ENCODE results near the gene NSG1. TPM values are rescaled to one million over a fixed set of nuclear protein-coding genes. Genes with fewer than 3 reads are reported as not detected.

NSG1 gene
- total and polyA plus RNA-seq, 2 of the 8 experiments (the other 6 are each of a cell fraction or from before 2014, with no cell fraction given) = 35.7 to 61.4 TPM

- ChIA-PET CTCF (ENCODE audit: partially characterized antibody) (interaction anchor here (0.9 to 2.2 kb wide), 3 partner anchors 17 to 82 kb away, joined by 3 to 6 read pairs (median 5); no protein-coding TSS in a partner anchor), POLR2A (ENCODE audit: partially characterized antibody) (interaction anchor here (1.1 to 1.2 kb wide), 2 partner anchors 18 to 47 kb away, joined by 3 read pairs; no protein-coding TSS in a partner anchor)
- no peak for TF ChIP-seq SRF (IDR thresholded peaks at IDR 0.05; ENCODE audit: low read depth, low read length)
- no peak for TF ChIP-seq CBX5 (IDR thresholded peaks at IDR 0.05; ENCODE audit: low read depth, low read length)
- no peak for TF ChIP-seq CEBPB (IDR thresholded peaks at IDR 0.05; ENCODE audit: low read depth, low read length)
- no peak for TF ChIP-seq KDM4A (IDR thresholded peaks at IDR 0.05; ENCODE audit: low read depth, low read length, severe bottlenecking)
- TF ChIP-seq NRF1 (IDR thresholded peaks at IDR 0.05; ENCODE audit: low read depth, low read length) = no peak
- no peak for TF ChIP-seq BACH1 (IDR thresholded peaks at IDR 0.05; ENCODE audit: low read length)
- TF ChIP-seq PHF8 (conservative IDR thresholded peaks at IDR 0.05; ENCODE audit: low read depth, low read length) = no peak
- no peak for TF ChIP-seq HDAC6 (IDR thresholded peaks at IDR 0.05; ENCODE audit: low read depth, low read length)
- TF ChIP-seq BRCA1 (IDR thresholded peaks at IDR 0.05; ENCODE audit: low read depth, low read length) = no peak
- no peak for TF ChIP-seq JUND (IDR thresholded peaks at IDR 0.05; ENCODE audit: low read length)
- no peak for TF ChIP-seq SIRT6 (IDR thresholded peaks at IDR 0.05; ENCODE audit: low read length)
- TF ChIP-seq RXRA (IDR thresholded peaks at IDR 0.05; ENCODE audit: insufficient read depth, low read depth, low read length) = no peak
- TF ChIP-seq MAFK (IDR thresholded peaks at IDR 0.05; ENCODE audit: low read depth, low read length) = no peak
- no peak for TF ChIP-seq POLR2AphosphoS5 (IDR thresholded peaks at IDR 0.05; ENCODE audit: low read depth, low read length)
- no peak for TF ChIP-seq MAX (IDR thresholded peaks at IDR 0.05)
- no peak for TF ChIP-seq SAP30 (IDR thresholded peaks at IDR 0.05; ENCODE audit: insufficient read depth, insufficient replicate concordance, low read length)
Observed at GRCh38 chr4:4413373-4413725, 26.4 kb downstream of the NSG1 start.

More at GRCh38 chr4:4413373-4413725, 26.4 kb downstream of the NSG1 start:
- H2BK12ac ChIP-seq (ENCODE audit: low read depth, low read length) = no peak overlapping the region
- no peak overlapping the region for H2AFZ ChIP-seq (ENCODE audit: low read length)
- no peaks in the 10 kb centered on the region; the same call in 1 of the 2 replicates for H3K79me1 ChIP-seq (ENCODE audit: low read depth, low read length)
- H3K4me1 ChIP-seq (replicated peaks in 1 of 4; ENCODE audit: control insufficient read depth in 3 of 4, insufficient read depth in 4 of 4, low read length in 3 of 4) = no peaks in the 10 kb centered on the region
- H3K9me3 ChIP-seq (ENCODE audit: insufficient read depth in 2 of 2, low read depth in 1 of 2, low read length in 1 of 2) = peaks cover 4% of the 10 kb centered on the region in 2 experiments; a peak in 2 of 4 replicates
- no peak overlapping the region for H3K9ac ChIP-seq (replicated peaks in 1 of 4; ENCODE audit: extremely low read depth in 1 of 4, low read depth in 3 of 4, low read length in 3 of 4)
- H4K91ac ChIP-seq (replicated peaks; ENCODE audit: insufficient read length, low read length) = no peak overlapping the region
- DNase-seq (ENCODE audit: low read depth in 1 of 2, low spot score in 2 of 2) (no peak), FAIRE-seq (no peak)
- 93% methylated on average over 10 of the region's 10 CpGs; no CpG with 5 or more reads in 1 of the 2 experiments for WGBS, 2 experiments (ENCODE audit: extremely low coverage in 1 of 2, insufficient coverage in 1 of 2, insufficient read length in 1 of 2, insufficient replicate concordance in 2 of 2, low coverage in 1 of 2, low lambda C conversion rate in 2 of 2, missing lambda C conversion rate in 1 of 2)
- H3K23me2 ChIP-seq (ENCODE audit: low read depth, low read length) = no peaks in the 10 kb centered on the region
- no peaks in the 10 kb centered on the region for H3K79me2 ChIP-seq (ENCODE audit: control insufficient read depth in 1 of 2, insufficient read depth in 2 of 2, low read length in 2 of 2)
- H4K8ac ChIP-seq (ENCODE audit: extremely low read depth, insufficient read depth, low read length) = no peak overlapping the region
- no peak overlapping the region for H2BK15ac ChIP-seq (ENCODE audit: low read length)
- H3K27me3 ChIP-seq (replicated peaks in 1 of 4; ENCODE audit: control insufficient read depth in 3 of 4, extremely low read depth in 1 of 4, insufficient read depth in 3 of 4, low read length in 3 of 4) = no peaks in the 10 kb centered on the region
- no peak overlapping the region for H2BK5ac ChIP-seq (ENCODE audit: low read depth, low read length)
- no peak overlapping the region for H3K23ac ChIP-seq (ENCODE audit: insufficient read length)
- H3K4me3 ChIP-seq (ENCODE audit: extremely low read depth in 1 of 4, insufficient read depth in 2 of 4, low read depth in 3 of 4, low read length in 4 of 4) = no peak overlapping the region
- H2BK120ac ChIP-seq (replicated peaks; ENCODE audit: low read depth, low read length) = no peak overlapping the region
- H3K18ac ChIP-seq (ENCODE audit: extremely low read depth, low read length) = no peak overlapping the region
- H3K36me3 ChIP-seq (ENCODE audit: control insufficient read depth in 2 of 4, insufficient read depth in 4 of 4, low read length in 3 of 4) = peaks cover 0 to 5% (median 1%) of the 10 kb centered on the region in 4 experiments; a peak in 3 of 8 replicates
- peaks cover 0 to 7% of the 10 kb centered on the region in 2 experiments for H4K20me1 ChIP-seq (replicated peaks in 1 of 2; ENCODE audit: control insufficient read depth in 1 of 2, insufficient read depth in 2 of 2, low read length in 2 of 2)
- no peak overlapping the region for H3K4ac ChIP-seq (replicated peaks; ENCODE audit: insufficient read length, low read depth, low read length)
- H3K14ac ChIP-seq (ENCODE audit: insufficient read length) = no peak overlapping the region
- no peak overlapping the region for H3K56ac ChIP-seq (replicated peaks; ENCODE audit: insufficient read length, low read depth, low read length)
- no peak overlapping the region for H3K27ac ChIP-seq (ENCODE audit: low read depth, low read length)
- no peak overlapping the region for H3K4me2 ChIP-seq (ENCODE audit: insufficient read depth in 1 of 2, low read depth in 2 of 2, low read length in 2 of 2)
- no peak overlapping the region for H2BK20ac ChIP-seq (ENCODE audit: low read length)
- H2AK5ac ChIP-seq (ENCODE audit: low read depth, low read length) = no peak overlapping the region
- H4K5ac ChIP-seq (ENCODE audit: insufficient read length, low read depth, low read length) = no peak overlapping the region

Measured in H1 (cell line).